ENCODE data around the gene AARS2.

AARS2 gene

GRCh38 chr6:44250718-44251123, 62.4 kb downstream of the AARS2 start:
- TF ChIP-seq CTCF (IDR thresholded peaks at IDR 0.05; ENCODE audit: control insufficient read depth, insufficient read depth, low read depth, low read length, missing control alignments), result no peak
- H3K4me3 ChIP-seq (ENCODE audit: control insufficient read depth, low read depth, low read length), result no peak overlapping the region
- no peak for DNase-seq (ENCODE audit: low read depth)

GRCh38 chr6:44250067-44250717, 63.0 kb downstream of the AARS2 start:
- no peak for TF ChIP-seq CTCF (IDR thresholded peaks at IDR 0.05; ENCODE audit: control insufficient read depth, insufficient read depth, low read depth, low read length, missing control alignments)
- no peak for DNase-seq (ENCODE audit: low read depth)
- no peak overlapping the region for H3K4me3 ChIP-seq (ENCODE audit: control insufficient read depth, low read depth, low read length)

Data from AG09309 (cell line).